ENCODE data around the gene CRIM1.
"Not testable (repeated sequence)": the region's sequence is repeated elsewhere in the genome, so short reads cannot be mapped to it uniquely, and the experiment has no call there.

The CRIM1 gene, protein sequence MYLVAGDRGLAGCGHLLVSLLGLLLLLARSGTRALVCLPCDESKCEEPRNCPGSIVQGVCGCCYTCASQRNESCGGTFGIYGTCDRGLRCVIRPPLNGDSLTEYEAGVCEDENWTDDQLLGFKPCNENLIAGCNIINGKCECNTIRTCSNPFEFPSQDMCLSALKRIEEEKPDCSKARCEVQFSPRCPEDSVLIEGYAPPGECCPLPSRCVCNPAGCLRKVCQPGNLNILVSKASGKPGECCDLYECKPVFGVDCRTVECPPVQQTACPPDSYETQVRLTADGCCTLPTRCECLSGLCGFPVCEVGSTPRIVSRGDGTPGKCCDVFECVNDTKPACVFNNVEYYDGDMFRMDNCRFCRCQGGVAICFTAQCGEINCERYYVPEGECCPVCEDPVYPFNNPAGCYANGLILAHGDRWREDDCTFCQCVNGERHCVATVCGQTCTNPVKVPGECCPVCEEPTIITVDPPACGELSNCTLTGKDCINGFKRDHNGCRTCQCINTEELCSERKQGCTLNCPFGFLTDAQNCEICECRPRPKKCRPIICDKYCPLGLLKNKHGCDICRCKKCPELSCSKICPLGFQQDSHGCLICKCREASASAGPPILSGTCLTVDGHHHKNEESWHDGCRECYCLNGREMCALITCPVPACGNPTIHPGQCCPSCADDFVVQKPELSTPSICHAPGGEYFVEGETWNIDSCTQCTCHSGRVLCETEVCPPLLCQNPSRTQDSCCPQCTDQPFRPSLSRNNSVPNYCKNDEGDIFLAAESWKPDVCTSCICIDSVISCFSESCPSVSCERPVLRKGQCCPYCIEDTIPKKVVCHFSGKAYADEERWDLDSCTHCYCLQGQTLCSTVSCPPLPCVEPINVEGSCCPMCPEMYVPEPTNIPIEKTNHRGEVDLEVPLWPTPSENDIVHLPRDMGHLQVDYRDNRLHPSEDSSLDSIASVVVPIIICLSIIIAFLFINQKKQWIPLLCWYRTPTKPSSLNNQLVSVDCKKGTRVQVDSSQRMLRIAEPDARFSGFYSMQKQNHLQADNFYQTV

DNA sequence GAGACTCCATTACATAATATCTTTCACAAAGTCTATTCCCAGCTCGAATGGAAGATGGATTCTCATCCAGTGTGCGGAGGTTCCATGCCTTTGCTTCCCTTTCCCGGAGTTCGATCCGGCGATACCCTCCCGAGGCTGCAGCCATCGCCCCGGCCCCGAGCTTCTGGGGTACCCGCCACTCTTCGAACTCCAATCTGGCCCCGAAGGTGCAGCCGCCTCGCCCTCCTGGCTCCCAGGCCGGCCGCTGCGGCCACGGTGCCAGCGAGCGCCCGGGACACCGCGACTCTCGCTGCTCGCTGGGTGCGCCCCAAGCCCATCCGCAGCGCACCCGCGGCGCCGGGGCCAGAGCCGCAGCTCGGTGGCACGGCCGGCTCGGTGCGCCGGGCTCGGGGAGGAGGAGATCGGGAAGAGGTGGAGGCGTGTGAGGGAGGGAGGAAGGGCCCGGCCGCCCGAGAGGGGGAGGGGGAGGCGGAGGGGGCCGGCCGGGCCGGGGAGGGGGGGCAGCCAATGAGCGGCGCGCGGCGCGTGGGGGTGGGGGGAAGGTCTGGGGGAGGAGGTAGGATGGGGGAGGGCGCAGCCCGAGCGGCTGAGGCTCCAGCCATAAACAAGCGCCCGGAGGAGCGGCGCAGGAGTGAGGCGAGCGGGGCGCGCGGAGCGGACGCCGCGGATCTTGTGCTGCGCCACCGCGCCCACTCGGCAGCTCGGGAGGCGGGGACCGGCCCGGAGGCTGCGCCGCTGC lies at the start of gene CRIM1:
TSS of gene CRIM1 (plus strand) at position 628 of the 739 bp plus-strand sequence. CDS start 515 bp downstream, outside the sequence.
- peak in 1 of 2 experiments; percentile 22 for DNase-seq

DNA sequence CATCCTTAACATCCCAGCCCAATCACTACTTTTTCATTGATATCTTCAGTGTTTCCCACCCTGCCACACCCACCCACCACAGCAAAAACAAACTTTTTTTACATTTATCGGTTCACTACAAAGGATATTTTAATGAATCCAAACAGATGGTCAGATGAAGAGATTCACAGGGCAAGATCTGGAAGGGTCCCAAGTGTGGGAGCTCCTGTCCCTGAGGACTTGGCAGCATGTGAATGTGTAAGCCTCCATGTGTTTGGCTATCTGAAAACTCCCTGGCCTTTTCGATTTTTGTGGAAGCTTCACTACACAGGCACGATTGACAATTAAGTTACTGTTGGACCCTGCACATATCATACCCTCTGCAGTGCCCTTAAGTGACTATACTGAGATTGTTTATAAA lies 48.1 kb upstream of the CRIM1 start:
- DNase-seq, result no peak

DNA sequence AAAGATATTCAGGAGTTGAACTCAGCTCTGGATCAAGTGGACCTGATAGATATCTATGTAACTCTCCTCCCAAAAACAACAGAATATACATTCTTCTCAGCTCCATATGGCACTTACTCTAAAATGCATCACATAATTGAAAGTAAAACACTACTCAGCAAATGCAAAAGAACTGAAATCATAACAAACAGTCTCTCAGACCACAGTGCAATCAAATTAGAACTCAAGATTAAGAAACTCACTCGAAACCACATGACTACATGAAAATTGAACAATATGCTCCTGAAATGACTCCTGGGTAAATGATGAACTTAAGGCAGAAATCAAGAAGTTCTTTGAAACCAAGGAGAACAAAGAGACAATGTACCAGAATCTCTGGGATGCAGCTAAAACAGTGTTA lies 45.1 kb upstream of the CRIM1 start:
- not testable (repeated sequence) for DNase-seq

DNA sequence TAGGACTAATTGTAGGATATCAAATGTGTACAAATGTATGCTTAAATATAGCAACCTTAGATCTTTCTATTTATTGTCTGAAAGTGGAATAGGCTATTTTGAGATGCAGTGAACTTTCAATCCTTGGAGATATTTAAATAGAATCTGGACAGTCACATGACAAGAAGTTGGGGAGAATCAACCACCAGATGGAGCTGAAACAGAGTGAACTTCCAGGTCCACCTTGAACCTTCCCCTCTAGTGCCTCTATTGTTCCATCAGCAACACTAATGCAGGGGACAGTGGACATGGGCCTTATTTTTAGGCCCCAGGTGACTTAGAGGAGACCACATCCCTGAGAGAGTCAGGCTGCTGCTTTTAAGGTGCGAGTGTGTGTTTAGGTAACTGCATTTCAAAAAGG lies 37.0 kb upstream of the CRIM1 start:
- DNase-seq, result no peak

DNA sequence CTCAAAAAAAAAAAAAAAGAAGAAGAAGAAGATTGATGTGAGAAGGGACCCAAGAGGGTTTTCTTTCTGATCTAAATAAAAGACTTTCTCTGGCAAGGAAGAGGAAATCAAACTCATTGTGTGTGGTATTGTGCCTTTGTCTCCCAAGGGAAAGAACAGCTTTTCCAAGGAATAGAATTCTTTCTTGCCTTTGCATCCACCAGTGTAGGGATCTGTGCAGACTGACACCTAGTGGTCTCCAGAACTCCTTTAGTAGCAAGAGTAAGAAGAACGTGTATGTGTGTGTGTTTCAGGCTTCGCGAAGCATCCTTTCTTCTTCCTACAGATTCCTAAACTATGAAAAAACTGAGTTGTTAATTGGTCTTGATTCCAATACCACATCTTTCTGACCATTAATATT lies 33.5 kb upstream of the CRIM1 start:
- no peak for DNase-seq

DNA sequence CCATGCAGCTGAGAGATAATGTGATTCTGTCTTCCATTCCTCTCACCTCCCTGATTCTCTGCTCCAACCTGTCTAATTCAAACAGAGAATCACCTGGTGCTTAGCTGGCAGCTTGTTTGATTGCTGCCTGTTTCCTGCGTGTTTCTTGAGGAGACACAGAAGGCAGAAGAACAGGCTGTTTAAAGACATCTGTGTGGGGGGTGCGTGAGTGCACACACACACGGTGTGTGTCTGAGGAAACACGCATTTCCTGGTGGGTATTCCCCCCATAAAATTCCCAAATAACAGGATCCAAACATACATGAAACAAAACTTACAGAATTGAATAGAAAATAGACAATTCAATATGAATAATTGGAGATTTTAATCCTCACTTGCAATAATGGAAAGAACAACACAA lies 29.3 kb upstream of the CRIM1 start:
- no peak for DNase-seq

DNA sequence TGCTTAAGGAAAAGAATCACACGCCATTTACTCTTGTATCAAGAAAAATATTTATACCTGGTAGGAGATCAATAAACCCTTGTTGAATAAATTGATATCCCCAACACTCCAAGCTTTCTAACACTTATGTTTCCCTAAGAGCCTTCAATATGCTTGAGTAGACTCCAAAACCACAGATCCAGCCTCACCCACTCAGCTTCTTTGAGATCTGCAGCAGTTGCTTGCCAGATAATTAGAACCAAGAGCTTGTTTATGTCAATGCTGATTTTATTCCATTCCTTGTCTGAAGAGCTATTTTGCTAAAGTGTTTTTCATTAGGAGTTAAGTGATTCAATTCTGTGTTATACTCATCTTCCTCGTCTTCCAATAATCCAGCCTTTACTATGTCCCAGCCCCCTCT lies 26.3 kb upstream of the CRIM1 start:
- DNase-seq, result no peak

DNA sequence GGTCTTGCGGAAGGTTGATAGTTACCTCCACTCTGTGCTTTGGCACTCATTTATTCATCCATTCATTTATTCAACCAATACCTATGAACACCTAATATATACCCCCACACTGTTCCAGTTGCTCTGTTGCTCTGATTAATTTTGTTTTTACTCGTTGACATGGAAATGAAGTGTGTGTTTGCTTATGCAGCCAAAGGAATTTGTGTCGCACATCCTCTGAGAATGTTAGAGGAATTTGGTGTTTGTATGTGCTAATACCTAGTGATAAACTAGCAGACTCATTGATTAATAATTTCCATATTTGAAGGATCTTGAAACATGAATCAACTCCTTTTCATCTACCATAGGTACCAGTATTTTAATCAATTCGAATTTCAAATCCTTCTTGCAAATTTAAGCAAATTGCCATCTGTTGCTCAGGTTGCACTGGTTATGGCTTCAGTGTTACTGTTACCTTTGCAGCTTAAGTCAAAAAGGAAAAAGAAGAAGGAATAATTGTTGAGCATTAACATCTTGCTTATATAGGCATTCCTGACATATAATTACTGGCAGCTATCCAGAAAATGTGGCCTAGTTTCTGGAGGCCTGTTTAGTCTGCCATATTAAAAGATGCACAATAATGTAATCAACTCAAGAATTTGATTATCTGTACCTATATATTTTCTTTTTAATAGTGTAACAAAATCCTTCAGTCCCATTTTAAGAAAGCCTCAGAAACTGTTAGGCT lies 25.7 kb upstream of the CRIM1 start:
- no peak for DNase-seq

DNA sequence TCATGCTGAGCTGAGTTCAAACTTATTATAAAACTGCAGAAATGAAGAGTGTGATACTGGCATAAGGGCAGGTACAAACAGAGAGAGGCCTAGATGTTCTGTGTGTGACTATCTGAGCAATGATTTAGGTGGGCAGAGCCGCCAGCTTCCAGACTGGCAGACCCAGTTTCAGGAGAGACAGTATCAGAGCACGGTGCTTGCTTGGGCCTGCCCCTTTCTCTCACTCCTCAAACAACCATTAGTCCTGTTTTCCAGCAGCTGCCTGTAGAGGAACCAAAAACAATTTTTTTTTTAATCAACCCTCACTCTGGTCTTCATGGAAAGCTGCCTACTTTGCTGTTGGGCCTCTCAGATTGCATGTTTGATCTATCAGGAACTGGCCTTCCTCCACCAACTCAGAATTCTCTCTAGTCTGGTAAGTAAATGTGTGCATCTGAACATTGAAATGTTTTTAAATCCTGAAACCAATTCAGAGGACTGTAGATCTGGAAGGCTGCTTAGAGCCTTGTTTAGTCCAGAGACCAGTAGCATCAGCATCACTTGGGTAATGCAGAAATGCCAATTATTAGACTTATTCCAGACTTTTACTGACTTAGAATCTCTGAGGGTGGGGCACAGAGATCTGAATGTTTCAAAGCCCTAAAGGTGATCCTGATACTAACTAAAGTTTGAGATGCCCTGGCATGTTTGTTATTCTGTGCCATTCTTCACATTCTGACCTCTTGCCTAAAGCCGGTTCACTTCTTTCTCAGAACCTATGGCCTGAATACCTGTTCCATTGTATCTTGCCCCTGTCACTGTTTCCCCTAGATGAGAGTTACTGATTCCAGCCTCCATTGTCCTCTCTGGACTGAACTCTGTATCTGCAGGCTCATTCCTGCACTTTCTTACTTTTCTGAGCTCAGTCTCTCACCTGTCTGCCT lies 24.8 kb upstream of the CRIM1 start:
- no peak for DNase-seq

DNA sequence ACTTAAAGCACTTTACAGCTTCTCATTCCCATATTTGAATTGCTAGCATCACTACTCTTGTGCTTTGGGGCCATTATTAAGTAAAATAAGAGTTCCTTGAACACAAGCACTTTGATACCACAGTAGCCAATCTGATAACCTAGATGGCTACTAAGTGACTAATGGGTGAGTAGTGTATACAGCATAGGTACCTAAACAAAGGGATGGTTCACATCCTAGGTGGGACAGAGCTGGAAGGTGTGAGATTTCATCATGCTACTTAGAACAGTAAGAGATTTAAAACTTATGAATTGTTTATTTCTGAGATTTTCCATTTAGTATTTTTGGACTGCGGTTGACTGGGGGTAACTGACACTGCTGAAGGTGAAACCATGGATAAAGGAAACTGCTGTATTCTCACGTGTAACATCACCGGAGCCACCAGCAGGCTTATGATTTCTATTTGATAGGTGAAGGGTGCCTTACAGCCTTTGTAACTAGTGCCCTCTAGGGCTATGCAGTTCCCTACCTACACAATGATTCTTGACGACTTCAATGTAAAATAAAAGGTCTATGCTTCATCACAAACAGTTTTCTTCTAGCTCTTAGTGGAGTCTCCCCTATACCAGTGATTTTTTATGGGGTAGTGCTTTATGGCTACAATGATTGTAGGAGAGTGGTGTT lies 22.1 kb upstream of the CRIM1 start:
- no peak for DNase-seq

DNA sequence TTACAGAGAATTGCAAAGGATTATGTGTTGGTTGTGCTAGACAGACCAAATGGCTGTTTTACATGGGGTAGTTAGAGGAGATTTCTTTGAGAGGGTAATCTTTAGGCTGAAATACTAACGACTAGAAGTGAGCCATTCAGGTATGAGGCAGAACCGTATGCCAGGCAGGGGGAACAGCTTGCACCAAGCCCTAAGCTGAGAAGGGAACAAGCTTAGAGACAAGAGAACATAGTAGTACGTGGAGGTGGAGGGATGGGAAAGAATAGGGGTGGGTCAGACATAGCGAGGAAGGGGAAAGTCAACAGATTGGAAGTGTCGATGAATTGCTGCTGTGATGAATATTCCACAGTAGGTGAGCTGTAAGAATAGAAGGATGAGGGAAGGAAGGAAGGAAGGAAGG lies 20.0 kb upstream of the CRIM1 start:
- DNase-seq, result no peak

DNA sequence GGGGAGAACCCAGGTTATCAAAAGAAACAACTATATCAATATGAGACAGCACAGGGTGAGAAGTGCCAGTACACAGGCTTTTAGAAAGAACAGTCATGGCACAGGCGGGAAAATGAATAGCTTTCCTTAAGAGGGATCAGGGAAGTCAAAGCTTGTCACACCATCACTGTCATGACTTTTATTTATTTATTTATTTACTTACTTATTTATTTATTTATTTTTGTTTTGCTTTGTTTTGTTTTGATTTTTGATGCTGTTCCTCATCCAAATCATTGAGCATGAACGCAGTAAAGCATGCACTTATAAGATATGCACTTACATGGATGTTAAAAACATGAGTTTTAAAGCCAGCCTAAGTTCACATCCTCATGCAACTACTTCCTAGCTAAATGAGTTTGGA lies 19.3 kb upstream of the CRIM1 start:
- no peak for DNase-seq

DNA sequence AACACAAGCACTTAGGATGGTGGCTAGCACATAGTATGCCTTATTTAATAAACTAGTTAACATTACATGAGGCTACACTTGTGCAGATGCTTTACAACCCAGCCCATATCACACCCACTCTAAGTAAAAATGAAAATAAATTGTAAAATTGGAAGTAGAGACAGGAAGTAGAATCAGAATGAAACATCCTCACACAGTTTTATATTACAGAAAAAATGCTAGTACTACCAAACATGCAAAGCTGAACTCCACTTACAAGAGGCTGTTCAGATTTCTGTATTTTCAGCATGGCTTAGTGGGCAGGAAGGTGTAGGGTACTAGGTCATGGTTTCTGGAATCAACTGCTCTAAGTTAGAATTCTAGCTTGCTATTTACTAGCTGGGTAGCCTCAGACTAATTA lies 18.2 kb upstream of the CRIM1 start:
- no peak for DNase-seq

DNA sequence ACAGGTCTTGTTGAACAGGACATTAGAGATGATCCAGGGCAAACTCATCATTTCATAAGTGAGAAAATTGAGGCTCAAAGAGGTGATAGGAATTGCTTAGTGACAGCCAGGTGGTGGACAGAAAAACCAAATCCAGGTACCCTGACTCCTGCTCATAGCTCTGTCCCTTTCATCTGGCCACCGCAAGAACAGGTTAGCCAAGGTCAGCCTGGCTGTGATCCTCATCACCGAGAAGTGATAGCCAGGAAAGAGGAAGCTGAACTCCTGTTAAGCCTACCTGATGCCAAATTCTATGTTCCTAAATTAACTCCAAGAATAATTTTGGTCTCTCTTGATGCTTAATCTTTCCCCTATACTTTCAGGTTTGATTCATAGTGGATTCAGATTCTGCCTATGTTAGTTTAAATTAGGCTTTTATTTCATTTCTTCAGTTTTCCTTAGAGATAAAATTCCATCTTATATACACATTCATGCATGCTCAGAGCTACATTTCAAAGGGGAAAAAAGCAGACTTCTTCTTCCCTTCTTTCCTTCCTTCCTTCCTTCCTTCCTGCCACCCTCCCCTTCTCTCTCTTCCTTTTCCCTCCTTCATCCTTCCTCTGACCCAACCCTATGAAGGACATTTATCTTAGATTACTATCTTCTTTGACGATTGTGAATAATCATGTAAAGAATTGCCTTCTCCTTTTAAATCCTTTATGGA lies 17.3 kb upstream of the CRIM1 start:
- DNase-seq, result no peak

DNA sequence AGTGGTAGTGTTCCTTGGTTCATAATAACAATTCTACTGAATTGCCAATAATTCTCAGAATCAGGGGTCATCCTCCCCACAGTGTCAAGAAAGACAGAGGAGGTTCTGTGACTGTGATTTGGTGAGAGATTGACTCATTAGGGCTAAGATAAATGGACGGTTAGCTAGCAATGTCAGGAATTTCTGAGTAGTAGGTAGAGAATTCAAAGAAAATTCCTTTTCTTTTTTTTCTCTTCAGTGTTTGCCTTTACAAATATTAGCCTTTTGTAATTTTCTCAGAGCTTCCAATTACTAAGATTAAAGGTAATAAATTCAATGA lies 16.8 kb upstream of the CRIM1 start:
- DNase-seq, result no peak

DNA sequence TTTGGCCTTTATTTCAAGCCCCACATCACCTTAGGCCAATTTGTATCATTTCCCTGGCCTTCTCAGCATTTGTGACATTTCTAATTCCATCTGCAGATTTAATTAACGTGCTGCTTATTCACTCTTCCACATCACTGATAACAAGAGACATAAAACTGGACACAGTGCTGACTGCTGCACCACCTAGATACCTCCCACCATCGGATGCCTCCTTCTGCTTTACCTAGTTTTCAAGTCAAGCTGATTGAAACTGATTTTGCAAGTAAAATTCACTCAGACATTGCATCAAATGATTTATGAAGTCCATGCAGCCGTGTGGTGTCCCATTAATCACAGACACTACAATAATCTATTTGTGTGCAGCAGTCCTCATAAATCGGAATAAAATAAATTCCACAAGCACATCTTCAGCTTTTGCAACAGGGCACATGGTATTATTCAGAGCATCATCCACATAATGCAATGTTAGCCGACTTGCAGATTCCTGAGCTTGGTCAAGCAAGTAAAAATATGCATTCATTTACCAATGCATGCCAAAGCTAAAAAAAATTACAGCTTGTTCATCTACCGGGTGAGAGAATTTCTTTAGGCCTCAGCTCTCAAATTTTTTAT lies 15.9 kb upstream of the CRIM1 start:
- no peak for DNase-seq

DNA sequence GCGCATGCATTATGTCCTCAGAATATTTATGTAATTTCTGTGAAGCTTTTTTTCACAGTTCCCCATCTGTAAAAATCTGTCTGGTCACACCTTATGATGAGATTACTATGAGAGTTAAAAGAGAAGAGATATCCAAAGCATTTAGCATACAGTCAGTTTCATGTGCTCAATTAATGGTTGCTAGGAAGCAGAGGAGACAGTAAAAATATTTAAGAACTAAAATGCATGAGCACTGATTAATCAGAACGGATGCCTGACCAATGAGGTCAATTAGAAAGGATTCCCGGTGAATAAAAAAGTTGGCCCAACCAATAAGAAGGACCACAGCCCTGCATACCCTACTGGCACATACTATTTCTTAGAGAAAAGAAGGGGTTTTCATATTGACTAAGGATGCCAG lies 12.0 kb upstream of the CRIM1 start:
- DNase-seq, result no peak

DNA sequence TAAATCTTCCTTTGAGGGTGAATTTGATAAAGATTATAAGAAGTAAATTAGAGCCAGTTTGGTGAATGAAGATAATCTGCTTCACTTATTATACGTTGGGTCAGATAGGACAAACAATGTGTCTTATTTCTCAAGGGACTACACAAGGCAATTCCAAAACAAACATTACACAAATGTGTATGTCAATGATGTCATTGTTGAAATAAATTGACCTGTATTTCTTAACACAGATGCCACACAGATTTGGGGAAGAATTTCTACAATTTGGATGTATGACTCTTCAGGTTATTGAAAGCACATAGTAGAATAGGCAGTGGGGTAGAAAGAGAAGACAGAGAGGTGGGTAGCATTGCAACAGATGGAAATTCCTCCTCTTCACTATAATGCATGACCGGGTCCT lies 6.9 kb upstream of the CRIM1 start:
- no peak for DNase-seq

DNA sequence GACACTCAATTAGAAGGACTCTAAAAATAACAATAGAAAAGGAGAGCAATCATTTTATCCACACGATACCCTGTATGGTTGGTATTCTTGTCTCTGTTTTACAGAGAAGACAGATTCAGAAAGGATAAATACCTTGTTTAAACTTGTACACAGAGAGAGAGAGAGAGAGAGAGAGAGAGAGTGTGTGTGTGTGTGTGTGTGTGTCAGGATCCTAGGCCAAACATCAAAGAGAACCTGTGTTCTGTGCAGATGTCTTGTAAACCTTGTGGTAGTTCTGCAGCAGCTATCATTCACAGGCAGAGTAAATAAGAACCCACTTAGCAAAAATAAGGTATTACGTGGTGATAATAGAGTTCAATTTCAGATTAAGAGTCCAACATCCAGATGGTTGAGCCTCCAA lies 4.3 kb upstream of the CRIM1 start:
- no peak for DNase-seq
